Right renal pelvis (tissue), 4 donors: Measurements from ENCODE around the gene PLB1. TPM values are rescaled to one million over a fixed set of nuclear protein-coding genes. Genes with fewer than 3 reads are reported as not detected.
"Not testable (repeated sequence)": the region's sequence is repeated elsewhere in the genome, so short reads cannot be mapped to it uniquely, and the experiment has no call there.

Experiments
- DNase-seq, 4 donors: peaks; one replicate each; pipeline ENCODE4 v3.0.0-alpha.2; 2013; ENCODE audit warnings: low read depth in 4 of 4, low spot score in 3 of 4, missing footprints in 1 of 4
- polyA plus RNA-seq, 4 donors: library from polyadenylated mRNA; unstranded; fragments of 120-200 nt; gene quantifications; one replicate each; pipeline ENCODE4 v1.2.1, GENCODE V29; 2013; ENCODE audit not compliant: insufficient read length in 4 of 4

PLB1 gene
- polyA plus RNA-seq, 4 donors: 0.65 to 1.3 (median 1.2) TPM

DNA sequence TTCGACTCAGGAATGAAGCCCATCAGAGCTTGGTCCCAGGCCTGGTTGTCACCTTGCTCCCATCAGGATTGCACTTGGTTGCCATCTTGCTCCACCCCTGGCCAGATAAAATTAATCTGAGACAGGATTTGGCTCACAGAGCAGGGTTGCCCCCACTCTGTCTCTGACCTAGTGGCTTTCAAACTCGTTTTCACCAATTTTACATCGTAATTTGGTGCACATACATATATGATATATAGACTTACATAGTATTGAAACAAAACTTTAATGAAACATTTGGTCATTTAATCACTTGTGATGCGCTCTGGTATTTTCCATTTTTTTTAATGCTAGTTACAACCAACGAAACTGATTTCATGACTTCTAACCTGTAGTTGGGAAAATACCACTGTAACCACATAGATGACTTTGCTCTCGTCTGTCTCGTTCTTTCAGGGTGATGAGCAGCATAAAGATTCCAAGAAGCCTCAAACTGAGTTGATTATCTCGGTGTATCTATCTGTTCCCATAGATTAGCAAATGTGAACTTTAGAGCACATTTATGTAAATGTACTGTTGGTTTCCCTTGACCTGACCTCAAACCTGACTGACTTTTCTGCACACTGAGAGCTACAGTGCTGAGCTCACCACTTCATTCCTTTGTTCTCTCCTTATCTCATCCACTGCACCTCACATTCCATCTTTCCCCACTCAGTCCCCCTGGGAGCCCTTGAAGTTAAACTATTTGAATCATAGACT, 30.5 kb upstream of the PLB1 start:
- DNase-seq: no peak

DNA sequence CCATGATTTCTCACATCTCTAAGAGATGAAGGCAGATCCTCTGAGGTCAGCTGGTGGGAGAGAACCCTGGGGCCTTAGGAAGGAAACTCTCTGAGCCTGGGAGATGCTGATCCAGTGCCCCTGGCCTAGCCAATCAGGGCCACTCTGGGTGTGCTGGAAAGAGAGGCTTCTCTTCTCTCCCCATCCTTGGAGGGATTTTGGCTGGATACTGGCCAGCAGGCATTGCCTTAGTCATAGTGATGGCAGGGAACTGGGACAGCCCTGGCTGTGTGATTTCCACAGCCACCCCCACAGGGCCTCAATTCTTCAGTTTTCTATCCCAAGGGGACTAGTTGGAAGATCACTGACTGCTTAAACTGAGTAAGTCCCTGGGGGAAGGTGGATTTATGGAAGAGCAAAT, 26.6 kb upstream of the PLB1 start:
- DNase-seq: no peak

DNA sequence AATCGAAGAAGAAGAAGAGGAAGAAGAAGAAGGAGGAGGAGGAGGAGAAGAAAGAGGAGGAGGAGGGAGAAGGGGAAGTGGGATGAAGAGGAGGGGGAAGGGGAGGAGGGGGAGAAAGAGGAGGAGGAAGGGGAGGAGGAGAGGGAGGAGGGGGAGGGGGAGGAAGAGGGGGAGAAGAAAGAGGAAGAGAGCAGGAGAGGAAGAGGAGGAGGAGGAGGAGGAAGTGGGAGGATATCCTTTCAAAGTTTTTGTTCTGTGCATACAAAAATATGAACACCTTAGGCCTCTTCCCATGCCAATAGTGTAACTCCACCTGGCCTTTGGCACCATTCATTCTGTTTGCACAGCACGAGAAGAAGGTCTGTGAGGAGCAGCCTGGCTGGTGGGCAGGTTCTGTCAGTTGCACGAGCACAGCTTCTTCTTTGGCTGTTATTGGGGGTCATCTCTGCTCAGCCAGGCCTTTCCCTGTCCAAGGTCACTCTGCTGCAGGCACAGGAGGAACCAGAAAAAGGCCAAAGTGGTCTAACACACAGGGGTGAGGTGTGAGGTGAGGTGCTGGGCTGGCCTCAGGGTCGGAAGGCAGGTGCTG, 25.8 kb upstream of the PLB1 start:
- DNase-seq: no peak

DNA sequence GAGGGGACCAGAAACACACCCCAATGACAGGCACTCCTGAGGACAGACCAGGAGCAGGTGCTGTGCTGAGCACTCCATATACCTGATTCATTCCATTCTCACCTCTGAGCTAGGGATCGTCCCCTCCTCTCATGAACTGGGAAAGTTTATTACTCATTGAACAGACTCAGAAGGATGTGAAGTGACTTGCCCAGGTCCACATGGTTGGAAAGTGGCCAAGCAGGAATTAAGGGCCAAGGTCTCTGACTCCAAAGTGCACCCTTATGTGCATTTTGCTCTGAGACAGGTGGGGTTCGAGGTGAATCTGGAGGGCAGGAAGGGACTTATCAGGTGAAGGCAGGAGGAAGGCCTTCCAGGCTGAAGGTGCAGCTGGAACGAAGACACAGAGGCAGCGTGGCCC, 25.1 kb upstream of the PLB1 start:
- no peak for DNase-seq

DNA sequence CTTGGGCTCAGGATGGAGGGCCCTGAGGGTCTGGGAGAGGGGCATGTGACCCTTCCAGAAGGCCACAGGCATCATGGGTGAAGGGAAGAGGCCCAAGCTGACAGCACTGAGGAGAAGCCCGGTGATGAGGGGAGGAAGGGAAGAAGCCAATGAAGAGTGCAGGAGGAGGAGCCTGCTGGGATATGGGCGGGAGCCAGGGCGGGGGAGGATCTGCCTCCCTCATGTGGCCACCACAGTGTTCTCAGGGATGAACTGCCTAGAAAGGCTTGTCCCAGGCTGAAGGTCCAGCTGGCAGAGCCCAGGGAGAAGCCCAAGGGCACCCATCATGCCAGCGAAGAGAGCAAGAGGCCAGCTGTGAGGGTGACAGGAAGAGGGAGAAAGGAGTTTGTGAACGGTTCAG, 24.6 kb upstream of the PLB1 start:
- no peak for DNase-seq

DNA sequence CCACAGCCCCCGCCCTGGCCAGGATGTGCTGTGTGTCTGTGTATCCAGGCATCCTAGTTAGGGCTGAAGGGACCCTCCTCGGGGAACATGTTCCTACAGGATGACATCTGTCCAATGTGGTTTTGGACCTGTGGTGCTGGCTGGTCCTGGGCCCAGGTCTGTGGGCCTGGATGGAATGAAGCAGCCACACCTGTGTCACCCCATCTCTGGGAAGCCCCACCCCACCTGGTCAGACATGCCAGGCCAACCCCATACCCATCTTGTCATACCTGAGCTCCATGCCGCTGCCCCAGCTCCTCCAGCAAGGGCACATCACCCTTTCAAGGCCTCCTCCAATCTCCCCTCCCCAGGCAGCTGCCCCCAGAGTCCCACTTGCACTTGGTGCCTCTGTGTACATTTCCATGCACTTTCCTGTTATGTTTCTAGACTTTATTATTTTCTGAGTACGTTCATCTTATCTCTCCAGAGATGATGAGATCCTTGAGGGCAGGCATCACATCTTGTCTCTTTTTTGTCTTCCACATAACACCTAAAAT, 24.1 kb upstream of the PLB1 start:
- no peak for DNase-seq

DNA sequence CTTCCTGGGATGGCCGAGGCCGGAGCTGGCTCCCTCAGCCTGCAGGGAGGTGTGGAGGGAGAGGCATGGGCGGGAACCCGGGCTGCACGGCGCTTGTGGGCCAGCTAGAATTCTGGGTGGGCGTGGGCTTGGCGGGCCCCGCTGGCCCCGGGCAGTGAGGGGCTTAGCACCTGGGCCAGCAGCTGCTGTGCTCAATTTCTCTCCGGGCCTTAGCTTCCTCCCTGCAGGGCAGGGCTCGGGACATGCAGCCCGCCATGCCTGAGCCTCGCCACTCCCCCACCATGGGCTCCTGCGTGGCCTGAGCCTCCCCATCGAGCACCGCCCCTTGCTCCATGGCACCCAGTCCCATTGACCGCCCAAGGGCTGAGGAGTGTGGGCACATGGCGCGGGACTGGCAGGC, 23.2 kb upstream of the PLB1 start:
- not testable (repeated sequence) for DNase-seq

DNA sequence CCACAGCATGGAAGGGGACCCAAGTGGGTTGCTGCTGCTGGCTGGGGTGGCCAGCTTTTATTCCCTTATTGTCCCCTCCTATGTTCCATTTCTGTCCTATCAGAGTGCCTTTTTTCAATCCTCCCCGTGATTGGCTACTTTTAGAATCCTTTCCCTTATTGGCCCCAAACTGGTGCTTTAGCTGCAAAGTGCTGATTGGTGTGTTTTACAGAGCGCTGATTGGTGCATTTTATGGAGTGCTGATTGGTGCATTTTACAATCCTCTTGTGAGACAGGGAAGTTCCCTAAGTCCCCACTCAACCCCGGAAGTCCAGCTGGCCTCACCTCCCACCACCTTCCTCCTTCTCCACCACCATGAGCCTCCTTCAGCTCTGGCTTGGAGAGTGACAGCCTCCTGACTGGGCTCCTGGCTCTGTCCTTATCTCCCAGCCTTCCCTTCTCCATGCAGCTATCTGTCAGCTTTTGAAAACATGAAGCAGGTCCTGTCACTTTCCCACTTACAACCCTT, 20.7 kb upstream of the PLB1 start:
- no peak for DNase-seq

DNA sequence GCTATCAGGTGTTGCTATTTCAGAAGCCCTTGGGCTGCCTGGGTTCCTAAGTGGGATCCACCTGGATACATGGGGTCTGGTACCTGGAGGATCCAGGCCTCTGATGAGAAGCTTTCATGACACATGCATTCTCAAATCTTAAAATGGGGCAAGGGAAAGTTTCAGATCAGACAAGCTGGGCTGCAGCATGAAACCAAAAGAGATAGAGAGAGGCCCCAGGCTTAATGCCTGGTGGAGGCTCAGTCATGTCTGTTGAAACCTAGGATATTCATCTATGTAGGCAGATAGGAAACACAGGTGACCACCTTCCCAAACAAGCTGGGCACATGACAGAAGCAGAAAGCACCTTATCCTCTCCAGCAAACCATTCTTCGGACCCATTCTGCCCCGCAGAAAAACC, 18.8 kb upstream of the PLB1 start:
- no peak for DNase-seq

DNA sequence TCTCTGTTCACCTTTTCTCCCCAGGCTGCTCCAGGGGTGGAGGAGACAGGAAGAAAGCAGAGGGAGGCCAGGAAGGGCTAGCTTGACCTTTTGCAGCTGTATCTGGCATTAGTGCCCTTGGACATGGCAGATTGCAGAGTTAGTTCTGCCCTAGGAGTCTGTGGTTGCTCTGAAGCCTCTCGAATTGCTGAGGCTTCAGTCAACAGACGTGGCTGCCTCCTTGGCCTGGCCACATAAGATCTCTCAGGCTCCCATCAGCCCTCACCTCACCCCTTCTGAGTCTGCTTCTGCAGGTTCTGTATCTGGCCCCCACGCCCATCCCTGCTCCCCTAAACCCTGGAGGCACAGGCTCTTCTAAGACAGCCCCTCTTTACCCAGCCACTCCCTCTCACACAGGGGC, 18.2 kb upstream of the PLB1 start:
- DNase-seq: no peak

DNA sequence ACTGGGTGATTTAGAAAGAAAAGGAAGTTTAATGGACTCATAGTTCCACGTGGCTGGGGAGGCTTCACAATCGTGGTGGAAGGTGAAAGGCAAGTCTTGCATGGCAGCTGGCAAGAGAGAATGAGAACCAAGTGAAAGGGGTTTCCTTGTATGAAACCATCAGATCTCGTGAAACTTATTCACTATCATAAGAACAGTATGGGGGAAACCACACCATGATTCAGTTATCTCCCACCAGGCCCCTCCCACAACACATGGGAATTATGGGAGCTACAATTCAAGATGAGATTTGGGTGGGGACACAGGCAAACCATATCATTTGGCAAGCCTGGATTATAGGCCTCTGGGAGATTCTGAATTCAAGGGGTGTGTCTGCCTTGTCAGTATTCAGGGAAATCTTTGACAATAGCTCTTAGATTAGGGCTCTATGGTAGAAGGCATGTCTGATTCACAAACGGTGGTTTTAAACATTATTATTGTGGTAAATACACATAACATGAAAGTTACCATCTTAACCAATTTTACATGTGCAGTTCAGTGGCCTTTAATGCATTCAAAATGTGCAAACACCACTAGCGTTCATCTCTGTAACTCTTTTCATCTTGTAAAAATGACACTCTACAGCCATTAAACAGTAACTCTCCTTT, 15.3 kb upstream of the PLB1 start:
- no peak for DNase-seq

DNA sequence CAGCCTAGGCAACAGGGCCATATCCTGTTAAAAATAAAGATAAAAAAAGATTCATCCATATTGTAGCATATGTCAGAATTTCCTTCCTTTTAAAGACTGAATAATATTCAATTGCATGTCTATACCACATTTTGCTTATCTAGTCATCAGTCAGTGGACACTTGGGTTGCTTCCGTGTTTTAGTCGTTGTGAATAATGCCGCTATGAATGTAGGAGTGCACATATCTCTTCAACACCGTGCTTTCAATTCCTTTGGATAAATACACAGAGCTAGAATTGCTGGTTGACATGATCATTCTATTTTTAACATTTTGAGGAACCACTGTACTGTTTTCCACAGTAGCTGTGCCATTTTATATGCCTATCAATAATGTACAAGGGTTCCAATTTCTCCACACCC, 14.0 kb upstream of the PLB1 start:
- no peak for DNase-seq

DNA sequence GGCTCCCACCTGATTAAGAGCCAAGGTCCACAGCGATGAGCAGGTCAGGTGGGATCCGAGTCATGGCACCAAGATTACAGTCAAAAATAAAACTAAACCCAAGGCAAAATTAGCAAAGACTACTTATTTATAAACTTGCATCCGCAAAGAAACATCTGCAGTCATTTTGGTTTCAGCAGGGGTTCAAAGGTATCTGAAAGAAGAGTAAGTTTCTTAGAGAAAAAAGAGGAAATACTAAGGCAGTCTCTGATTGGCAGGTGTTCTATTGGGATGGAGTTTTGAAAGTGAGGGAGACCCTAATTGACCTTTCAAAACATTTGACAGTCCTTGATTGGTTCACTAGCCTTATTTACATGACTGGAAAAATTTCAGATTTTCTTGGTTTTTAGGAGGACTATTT, 11.0 kb upstream of the PLB1 start:
- no peak for DNase-seq

DNA sequence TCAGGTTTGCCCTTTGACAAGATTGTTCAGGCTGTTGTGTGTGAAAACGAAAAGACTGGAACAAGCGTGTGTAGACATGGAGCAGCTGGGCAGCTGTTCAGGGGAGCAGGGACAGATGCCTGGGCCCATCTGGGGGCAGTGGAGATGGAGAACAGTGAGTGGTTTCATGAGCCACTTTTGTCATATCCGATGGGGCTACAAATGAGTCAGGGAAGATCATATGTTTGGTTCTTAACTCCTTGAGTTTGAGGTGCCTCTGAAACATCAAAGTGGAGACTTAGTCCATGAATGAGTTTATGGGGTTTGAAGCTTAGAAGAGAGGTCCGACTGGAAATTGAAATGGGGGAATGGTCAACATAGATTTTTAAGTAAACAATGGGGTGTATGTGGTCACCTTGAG, 9.3 kb upstream of the PLB1 start:
- no peak for DNase-seq

DNA sequence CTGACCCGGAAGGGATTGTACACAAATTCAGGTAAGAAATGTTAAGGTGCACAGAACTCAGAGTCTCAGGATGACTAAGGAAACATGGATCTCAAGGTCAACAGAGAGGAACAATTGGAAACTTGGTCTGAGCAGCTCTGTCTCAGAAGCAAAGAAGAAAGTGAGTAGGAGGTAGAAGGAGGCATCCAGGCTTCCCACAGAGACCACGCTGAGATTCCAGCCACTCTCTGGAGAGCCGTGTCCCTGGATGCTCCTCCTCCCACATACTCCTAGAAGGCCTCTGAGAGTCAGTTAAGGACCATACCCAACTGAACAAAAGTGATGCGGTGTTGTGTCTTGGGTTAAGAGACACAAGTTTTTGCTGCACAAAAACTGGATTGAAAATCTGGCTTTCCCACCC, 8.6 kb upstream of the PLB1 start:
- no peak for DNase-seq

DNA sequence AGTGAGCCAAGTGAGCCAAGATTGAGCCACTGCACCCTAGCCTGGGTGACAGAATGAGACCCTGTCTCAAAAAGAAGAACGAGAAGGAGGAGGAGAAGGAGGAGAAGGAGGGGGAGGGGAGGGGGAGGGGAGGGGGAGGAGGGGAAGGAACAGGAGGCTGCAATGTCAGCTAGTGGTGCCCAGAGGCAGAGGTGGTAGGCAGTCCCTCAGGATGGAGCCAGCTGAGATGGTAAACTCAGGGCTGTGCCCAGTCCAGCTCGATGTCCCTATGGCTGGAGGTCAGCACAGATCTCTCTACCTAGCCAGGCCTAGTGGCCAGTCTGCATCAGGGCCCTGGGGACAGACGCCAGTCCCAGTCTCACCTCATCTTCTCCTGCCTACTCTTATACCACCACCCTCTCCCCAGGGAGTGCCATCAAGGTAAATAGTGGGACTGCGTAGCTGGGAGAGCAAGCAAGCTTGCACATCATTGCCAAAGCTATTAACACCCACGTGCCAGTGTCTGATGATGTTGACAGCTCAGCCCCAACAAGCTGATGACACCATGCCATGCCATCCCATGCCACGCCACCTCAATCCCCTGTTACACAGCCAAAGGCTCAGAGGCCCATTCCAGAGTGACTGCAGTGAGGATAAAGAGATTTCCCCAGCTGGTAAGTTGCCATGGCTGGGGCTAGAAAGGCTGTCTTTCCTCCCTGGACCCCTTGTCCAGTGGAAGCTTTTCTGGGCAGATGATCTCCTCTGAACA, 7.6 kb upstream of the PLB1 start:
- no peak for DNase-seq

DNA sequence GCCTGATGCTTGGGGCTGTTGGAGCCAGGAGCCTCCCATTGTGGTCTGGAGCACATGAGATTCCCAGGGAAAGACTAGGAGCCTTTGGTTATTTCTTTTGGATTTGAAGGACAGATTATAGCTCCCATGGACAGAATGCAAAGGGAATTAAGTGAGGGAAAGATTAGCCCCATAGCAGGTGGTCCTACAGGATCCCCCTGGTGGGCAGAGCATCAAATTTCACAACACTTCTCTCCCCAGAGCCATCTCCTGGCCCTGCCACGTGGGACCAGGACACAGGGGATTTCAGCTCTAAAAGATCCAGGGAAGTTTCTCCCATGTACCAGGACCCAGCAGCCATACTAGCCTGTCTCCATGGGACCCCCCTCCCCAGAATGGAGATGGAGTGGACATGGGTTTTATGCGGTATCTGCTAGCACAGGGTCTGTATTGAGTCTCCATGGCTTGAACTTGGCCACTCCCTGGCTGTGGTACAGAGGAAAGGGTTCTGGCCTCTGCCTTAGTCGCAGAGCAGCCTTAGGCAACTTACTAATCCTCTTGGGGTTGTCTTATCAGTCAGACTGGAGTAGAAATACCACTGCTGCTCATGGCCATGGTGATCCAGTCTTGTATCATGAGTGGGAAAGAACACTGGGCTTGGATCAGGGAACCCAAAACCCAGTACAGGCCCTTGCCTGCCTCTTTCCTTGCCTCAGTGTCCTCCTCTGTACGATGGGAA, 6.8 kb upstream of the PLB1 start:
- DNase-seq: no peak

DNA sequence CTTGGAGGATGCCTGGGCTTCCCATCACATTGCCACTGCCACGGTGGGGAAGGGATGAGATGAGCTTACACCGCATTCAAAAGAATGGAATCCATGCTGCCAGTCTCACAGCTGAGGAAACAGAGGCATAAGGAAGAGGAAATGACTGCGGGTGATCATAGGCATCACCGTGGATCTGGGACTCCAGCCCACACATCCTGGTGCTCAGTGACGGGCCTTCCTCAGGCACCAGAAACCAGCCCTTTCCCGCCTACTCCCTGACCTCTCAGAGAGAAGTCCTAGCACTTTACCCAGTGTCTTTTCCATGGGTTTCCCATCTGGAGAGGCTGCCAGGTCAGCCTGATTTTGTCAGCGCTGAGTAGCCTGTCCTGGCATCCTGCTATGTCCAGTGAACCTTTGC, 5.3 kb upstream of the PLB1 start:
- DNase-seq: no peak

DNA sequence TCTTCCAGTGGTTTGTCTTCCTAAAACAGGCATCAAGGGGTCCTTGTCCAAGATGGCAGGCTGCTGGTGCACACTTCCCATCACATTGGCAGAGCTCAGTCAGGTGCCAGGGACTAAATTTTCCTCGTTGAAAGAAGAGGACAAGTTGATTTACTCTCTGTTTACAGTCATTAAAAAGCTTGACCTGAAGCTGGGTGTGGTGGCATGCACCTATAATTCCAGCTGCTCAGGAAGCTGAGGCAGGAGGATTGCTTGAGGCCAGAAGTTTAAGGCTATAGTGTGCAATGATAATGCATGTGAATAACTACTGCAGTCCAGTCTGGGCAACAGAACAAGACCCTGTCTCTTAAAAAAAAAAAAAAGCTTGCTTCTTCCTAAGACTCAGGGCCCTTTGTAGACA, 3.6 kb upstream of the PLB1 start:
- no peak for DNase-seq

DNA sequence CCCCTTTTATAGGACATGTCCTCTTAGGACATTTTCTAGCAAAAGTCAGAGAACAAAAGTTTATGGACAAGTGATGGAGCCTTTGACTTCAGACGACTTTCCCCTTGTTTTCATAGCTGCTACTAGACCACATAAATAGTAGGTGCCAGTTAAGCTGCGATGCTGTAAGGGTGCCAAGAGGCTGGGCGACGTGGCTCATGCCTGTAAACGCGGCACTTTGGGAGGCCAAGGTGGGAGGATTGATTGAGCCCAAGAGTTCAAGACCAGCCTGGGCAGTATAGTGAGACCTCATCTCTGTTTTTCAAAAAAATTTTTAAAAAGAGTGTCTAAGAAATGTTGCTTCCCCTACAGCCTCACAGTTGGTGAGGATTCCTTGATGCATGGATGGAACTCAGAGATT, 2.2 kb upstream of the PLB1 start:
- no peak for DNase-seq
